Subcutaneous abdominal adipose tissue (tissue), 5 donors: ENCODE data around the gene HELZ.

Experiments
- H3K27ac ChIP-seq: one replicate; pipeline ENCODE4 v1.7.0; 2013; ENCODE audit warnings: low read depth, mild to moderate bottlenecking, inconsistent platforms, low read length, moderate library complexity
- H3K27me3 ChIP-seq, 5 donors: one replicate each; pipeline ENCODE4 v1.7.0; 2013; ENCODE audit warnings: low read length in 5 of 5, inconsistent platforms in 1 of 5; ENCODE audit not compliant: control insufficient read depth in 5 of 5, insufficient read depth in 4 of 5
- H3K36me3 ChIP-seq, 5 donors: one replicate each; pipeline ENCODE4 v1.7.0; 2013; ENCODE audit warnings: low read length in 5 of 5; ENCODE audit not compliant: control insufficient read depth in 5 of 5, insufficient read depth in 5 of 5
- H3K4me1 ChIP-seq, 5 donors: one replicate each; pipeline ENCODE4 v1.7.0; 2013; ENCODE audit warnings: low read length in 5 of 5, mild to moderate bottlenecking in 3 of 5, moderate library complexity in 1 of 5; ENCODE audit not compliant: control insufficient read depth in 5 of 5, insufficient read depth in 5 of 5
- H3K4me3 ChIP-seq, 5 donors: one replicate each; pipeline ENCODE4 v1.7.0; 2013; ENCODE audit warnings: low read length in 5 of 5, low read depth in 1 of 5
- H3K9ac ChIP-seq, 5 donors: one replicate each; pipeline ENCODE4 v1.7.0; 2013; ENCODE audit warnings: low read length in 5 of 5, mild to moderate bottlenecking in 4 of 5, moderate library complexity in 3 of 5
- H3K9me3 ChIP-seq, 5 donors: one replicate each; pipeline ENCODE4 v1.7.0; 2013; ENCODE audit warnings: low read length in 5 of 5; ENCODE audit not compliant: control insufficient read depth in 5 of 5
- donor health status: healthy.
- donor health status: healthy.
- donor health status: healthy.
- donor health status: healthy.
- donor health status: healthy.

The HELZ gene

GRCh38 chr17:67232441-67232840, 12.6 kb downstream of the HELZ start:
- H3K9ac ChIP-seq, result no peak overlapping the region
- H3K9me3 ChIP-seq, result no peaks in the 10 kb centered on the region
- no peak overlapping the region for H3K4me3 ChIP-seq
- peaks cover 0 to 22% (median 10%) of the 10 kb centered on the region in 5 donors for H3K4me1 ChIP-seq
- no peak overlapping the region for H3K27ac ChIP-seq
- peaks cover 10 to 49% (median 22%) of the 10 kb centered on the region in 5 donors for H3K36me3 ChIP-seq
- H3K27me3 ChIP-seq, result no peaks in the 10 kb centered on the region

GRCh38 chr17:67229109-67229955, 15.7 kb downstream of the HELZ start:
- Histone ChIP-seq H3K9ac (peak overlapping the region in 2 of 5 donors; percentile 7 to 30), H3K4me3 (no peak overlapping the region), H3K27me3 (no peaks in the 10 kb centered on the region), H3K27ac (no peak overlapping the region), H3K36me3 (peaks cover 0 to 24% (median 7%) of the 10 kb centered on the region in 5 donors), H3K9me3 (no peaks in the 10 kb centered on the region), H3K4me1 (peaks cover 0 to 24% (median 10%) of the 10 kb centered on the region in 5 donors)

GRCh38 chr17:67227488-67227887, 17.5 kb downstream of the HELZ start:
- peaks cover under 1 to 8% (median 2%) of the 10 kb centered on the region in 5 donors for H3K36me3 ChIP-seq
- H3K9ac ChIP-seq, result no peak overlapping the region
- peaks cover 0 to 24% (median 10%) of the 10 kb centered on the region in 5 donors for H3K4me1 ChIP-seq
- peak overlapping the region; percentile 39 for H3K27ac ChIP-seq
- no peaks in the 10 kb centered on the region for H3K27me3 ChIP-seq
- H3K4me3 ChIP-seq, result no peak overlapping the region
- no peaks in the 10 kb centered on the region for H3K9me3 ChIP-seq

GRCh38 chr17:67225316-67225715, 19.7 kb downstream of the HELZ start:
- H3K27ac ChIP-seq, result no peak overlapping the region
- peaks cover 0 to 4% (median 0%) of the 10 kb centered on the region in 5 donors for H3K36me3 ChIP-seq
- peaks cover 0 to 33% (median 17%) of the 10 kb centered on the region in 5 donors for H3K4me1 ChIP-seq
- H3K4me3 ChIP-seq, result no peak overlapping the region
- no peaks in the 10 kb centered on the region for H3K9me3 ChIP-seq
- H3K27me3 ChIP-seq, result no peaks in the 10 kb centered on the region
- no peak overlapping the region for H3K9ac ChIP-seq

GRCh38 chr17:67224736-67225135, 20.3 kb downstream of the HELZ start:
- Histone ChIP-seq H3K27ac (no peak overlapping the region), H3K36me3 (peaks cover 0 to 4% (median 0%) of the 10 kb centered on the region in 5 donors), H3K9ac (no peak overlapping the region), H3K4me1 (peaks cover 0 to 33% (median 17%) of the 10 kb centered on the region in 5 donors), H3K4me3 (no peak overlapping the region), H3K27me3 (no peaks in the 10 kb centered on the region), H3K9me3 (no peaks in the 10 kb centered on the region)

- H3K4me3 ChIP-seq, result no peak overlapping the region
- no peaks in the 10 kb centered on the region for H3K27me3 ChIP-seq
- H3K36me3 ChIP-seq, result peaks cover 0 to 4% (median 0%) of the 10 kb centered on the region in 5 donors
- H3K27ac ChIP-seq, result no peak overlapping the region
- H3K4me1 ChIP-seq, result peaks cover 0 to 25% (median 10%) of the 10 kb centered on the region in 5 donors
- no peaks in the 10 kb centered on the region for H3K9me3 ChIP-seq
- no peak overlapping the region for H3K9ac ChIP-seq
Observed at GRCh38 chr17:67223924-67224323, 21.1 kb downstream of the HELZ start.

- Histone ChIP-seq H3K9me3 (no peaks in the 10 kb centered on the region), H3K9ac (no peak overlapping the region), H3K27me3 (no peaks in the 10 kb centered on the region), H3K4me1 (peaks cover 3 to 17% (median 15%) of the 10 kb centered on the region in 5 donors), H3K36me3 (peaks cover 3 to 24% (median 17%) of the 10 kb centered on the region in 5 donors), H3K27ac (no peak overlapping the region), H3K4me3 (no peak overlapping the region)
Observed at GRCh38 chr17:67221062-67221998, 23.7 kb downstream of the HELZ start.

- H3K4me3 ChIP-seq, result no peak overlapping the region
- H3K27me3 ChIP-seq, result no peaks in the 10 kb centered on the region
- H3K36me3 ChIP-seq, result peaks cover 3 to 29% (median 22%) of the 10 kb centered on the region in 5 donors
- H3K4me1 ChIP-seq, result peaks cover 3 to 23% (median 20%) of the 10 kb centered on the region in 5 donors
- H3K9ac ChIP-seq, result no peak overlapping the region
- H3K27ac ChIP-seq, result no peak overlapping the region
- H3K9me3 ChIP-seq, result no peaks in the 10 kb centered on the region
Observed at GRCh38 chr17:67218385-67218950, 26.5 kb downstream of the HELZ start.

GRCh38 chr17:67217446-67217845, 27.6 kb downstream of the HELZ start:
- Histone ChIP-seq H3K9me3 (no peaks in the 10 kb centered on the region), H3K9ac (no peak overlapping the region), H3K27ac (no peak overlapping the region), H3K4me1 (peaks cover 3 to 33% (median 25%) of the 10 kb centered on the region in 5 donors), H3K27me3 (no peaks in the 10 kb centered on the region), H3K36me3 (peaks cover 3 to 29% (median 22%) of the 10 kb centered on the region in 5 donors), H3K4me3 (no peak overlapping the region)
